SK-N-SH treated with all-trans-retinoic acid at 6 μM for 48 hours (cell line): Measurements from ENCODE around the gene SLC12A7.

Experiments
- ATAC-seq: fragments of 200-7000 bp; cut with Tn5 transposase; 3 replicates; pipeline ENCODE4 v1.9.1; 2020; ENCODE audit warnings: mild to moderate bottlenecking, moderate library complexity
- ARNTL ChIP-seq: fragments of 450-650 bp; formaldehyde crosslinking; IDR thresholded peaks from 2 replicates; pipeline ENCODE4 v1.5.0; 2020; ENCODE audit warnings: low read depth, mild to moderate bottlenecking, moderate library complexity, borderline replicate concordance
- BACH2 ChIP-seq: fragments of 250-450 bp; sonication (Bioruptor Pico); IDR thresholded peaks from 2 replicates; pipeline ENCODE4 v1.9.0; 2021; ENCODE audit warnings: mild to moderate bottlenecking, borderline replicate concordance
- CREB5 ChIP-seq: fragments of 250-450 bp; sonication (Bioruptor Pico); IDR thresholded peaks from 2 replicates; pipeline ENCODE4 v1.5.1; 2020; ENCODE audit warnings: low read depth, mild to moderate bottlenecking, moderate library complexity
- CSDC2 ChIP-seq: fragments of 250-450 bp; sonication (Bioruptor Pico); IDR thresholded peaks from 2 replicates; pipeline ENCODE4 v1.5.0; 2020; ENCODE audit warnings: mild to moderate bottlenecking, moderate library complexity
- CSRNP3 ChIP-seq: fragments of 250-450 bp; sonication (Bioruptor Pico); IDR thresholded peaks from 2 replicates; pipeline ENCODE4 v1.5.1; 2021; ENCODE audit warnings: mild to moderate bottlenecking, moderate library complexity
- ESRRG ChIP-seq: fragments of 250-450 bp; sonication (Bioruptor Pico); IDR thresholded peaks from 2 replicates; pipeline ENCODE4 v1.6.1; 2021; ENCODE audit warnings: mild to moderate bottlenecking
- GLIS3 ChIP-seq: fragments of 250-450 bp; sonication (Bioruptor Pico); IDR thresholded peaks from 2 replicates; pipeline ENCODE4 v1.5.0; 2020; ENCODE audit warnings: mild to moderate bottlenecking, moderate library complexity
- ISL1 ChIP-seq: fragments of 250-450 bp; sonication (Bioruptor Pico); IDR thresholded peaks from 2 replicates; pipeline ENCODE4 v2.1.2; 2022; ENCODE audit warnings: mild to moderate bottlenecking, moderate library complexity
- OSR1 ChIP-seq: fragments of 250-450 bp; sonication (Bioruptor Pico); IDR thresholded peaks from 2 replicates; pipeline ENCODE4 v1.8.0; 2022; ENCODE audit warnings: moderate library complexity, mild to moderate bottlenecking, inconsistent platforms
- PATZ1 ChIP-seq: fragments of 250-450 bp; sonication (Bioruptor Pico); IDR thresholded peaks from 2 replicates; pipeline ENCODE4 v1.8.0; 2020; ENCODE audit warnings: mild to moderate bottlenecking, moderate library complexity, borderline replicate concordance
- POU6F1 ChIP-seq: fragments of 250-450 bp; sonication (Bioruptor Pico); IDR thresholded peaks from 2 replicates; pipeline ENCODE4 v1.8.0; 2021; ENCODE audit warnings: low read depth, mild to moderate bottlenecking, moderate library complexity, borderline replicate concordance
- PPARA ChIP-seq: fragments of 250-450 bp; sonication (Bioruptor Pico); IDR thresholded peaks from 2 replicates; pipeline ENCODE4 v1.5.0; 2020; ENCODE audit warnings: mild to moderate bottlenecking, borderline replicate concordance
- RARB ChIP-seq: fragments of 250-450 bp; sonication (Bioruptor Pico); IDR thresholded peaks from 2 replicates; pipeline ENCODE4 v1.8.0; 2021; ENCODE audit warnings: mild to moderate bottlenecking, moderate library complexity
- SNAI2 ChIP-seq: fragments of 250-450 bp; sonication (Bioruptor Pico); IDR thresholded peaks from 2 replicates; pipeline ENCODE4 v1.5.0; 2020; ENCODE audit warnings: mild to moderate bottlenecking, moderate library complexity
- TOX ChIP-seq: fragments of 250-450 bp; sonication (Bioruptor Pico); IDR thresholded peaks from 2 replicates; pipeline ENCODE4 v1.8.0; 2021; ENCODE audit warnings: mild to moderate bottlenecking, moderate library complexity, borderline replicate concordance
- ZC3H10 ChIP-seq: fragments of 250-450 bp; sonication (Bioruptor Pico); IDR thresholded peaks from 2 replicates; pipeline ENCODE4 v1.5.1; 2021; ENCODE audit warnings: mild to moderate bottlenecking, moderate library complexity
- ZFP3 ChIP-seq: fragments of 250-450 bp; sonication (Bioruptor Pico); IDR thresholded peaks from 2 replicates; pipeline ENCODE4 v1.5.0; 2020; ENCODE audit warnings: mild to moderate bottlenecking, moderate library complexity
- ZNF70 ChIP-seq: fragments of 450-650 bp; formaldehyde crosslinking; IDR thresholded peaks from 2 replicates; pipeline ENCODE4 v1.5.0; 2020; ENCODE audit warnings: mild to moderate bottlenecking, moderate library complexity
- ZNF8 ChIP-seq: fragments of 450-650 bp; formaldehyde crosslinking; IDR thresholded peaks from 2 replicates; pipeline ENCODE4 v1.5.0; 2020; ENCODE audit warnings: mild to moderate bottlenecking, moderate library complexity

Gene SLC12A7

GRCh38 chr5:1137567-1138444 lies 25.9 kb upstream of the SLC12A7 start:
- ATAC-seq = no peak
- TF ChIP-seq CSRNP3 (CRISPR knock-in tag) (no peak), ZNF8 (CRISPR knock-in tag) (no peak), ESRRG (no peak), GLIS3 (CRISPR knock-in tag) (no peak), OSR1 (CRISPR knock-in tag) (no peak)

GRCh38 chr5:1136814-1137213 lies 25.0 kb upstream of the SLC12A7 start:
- no peak for ATAC-seq
- TF ChIP-seq ZNF8 (CRISPR knock-in tag) = no peak
- TF ChIP-seq ESRRG = no peak
- no peak for TF ChIP-seq ZC3H10
- no peak for TF ChIP-seq PPARA
- TF ChIP-seq OSR1 (CRISPR knock-in tag) = no peak
- no peak for TF ChIP-seq TOX (CRISPR knock-in tag)
- TF ChIP-seq CSRNP3 (CRISPR knock-in tag) = no peak
- TF ChIP-seq SNAI2 (CRISPR knock-in tag) = no peak
- no peak for TF ChIP-seq PATZ1 (CRISPR knock-in tag)
- TF ChIP-seq CREB5 = no peak
- no peak for TF ChIP-seq ARNTL
- TF ChIP-seq, all 23 proteins: peak for 0

GRCh38 chr5:1135696-1136525 lies 24.0 kb upstream of the SLC12A7 start:
- no peak for ATAC-seq
- no peak for TF ChIP-seq OSR1 (CRISPR knock-in tag)
- no peak for TF ChIP-seq TOX (CRISPR knock-in tag)
- TF ChIP-seq ZC3H10 = no peak
- TF ChIP-seq ESRRG = no peak
- TF ChIP-seq ZNF8 (CRISPR knock-in tag) = no peak
- TF ChIP-seq PATZ1 (CRISPR knock-in tag) = no peak
- TF ChIP-seq RARB (CRISPR knock-in tag) = no peak
- TF ChIP-seq CSRNP3 (CRISPR knock-in tag) = no peak
- TF ChIP-seq SNAI2 (CRISPR knock-in tag) = no peak
- TF ChIP-seq ZNF70 (CRISPR knock-in tag) = no peak
- no peak for TF ChIP-seq GLIS3 (CRISPR knock-in tag)
- no peak for TF ChIP-seq ZFP3
- TF ChIP-seq POU6F1 (CRISPR knock-in tag) = no peak
- TF ChIP-seq ARNTL = no peak
- no peak for TF ChIP-seq CREB5
- no peak for TF ChIP-seq CSDC2 (CRISPR knock-in tag)
- TF ChIP-seq ISL1 (CRISPR knock-in tag) = no peak
- no peak for TF ChIP-seq BACH2 (CRISPR knock-in tag)
